GM19238 (cell line): Measurements from ENCODE around the gene TBX2.

Source experiments
- DNase-seq: peaks from one replicate; pipeline ENCODE4 v3.0.0; 2011; ENCODE audit warnings: low spot score; ENCODE audit not compliant: insufficient read length

The TBX2 gene

DNA sequence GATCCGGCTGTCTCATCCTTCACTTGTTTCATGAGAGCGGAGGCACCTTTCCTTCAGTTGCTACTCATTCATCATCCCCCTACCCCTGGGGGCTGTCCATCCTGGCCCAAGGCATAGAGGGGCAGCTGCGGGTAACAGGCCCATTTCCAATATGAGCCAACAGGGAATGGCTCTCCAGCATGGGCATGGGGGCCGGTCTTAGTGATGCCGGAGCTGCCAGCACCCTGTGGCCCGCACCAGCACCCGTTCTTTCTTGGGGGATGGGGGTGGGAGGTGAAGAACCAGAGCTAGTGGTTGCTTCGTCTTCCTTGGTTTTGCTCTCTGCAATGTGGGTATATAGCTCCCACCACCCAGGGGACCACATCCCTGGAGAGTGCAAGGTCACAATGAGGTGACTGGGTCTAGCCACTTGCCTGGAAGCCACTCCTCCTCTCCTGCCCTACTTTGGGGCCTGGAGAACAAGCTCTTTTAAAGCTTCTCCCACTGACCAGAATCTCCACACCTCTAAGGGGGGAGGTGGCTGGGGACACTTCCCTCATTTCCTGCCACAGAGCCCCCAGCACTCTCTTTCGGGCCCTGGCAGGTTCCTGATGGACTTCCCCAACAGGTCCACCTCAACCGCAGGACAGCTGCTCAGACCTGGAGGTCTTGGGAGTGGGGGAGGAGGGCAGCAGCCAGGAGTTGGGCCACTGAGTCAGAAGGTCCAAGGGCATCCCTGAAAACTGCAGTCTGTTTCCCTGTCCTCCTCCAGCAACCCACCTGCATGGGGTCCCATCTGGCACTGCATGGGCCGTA lies 11.9 kb upstream of the TBX2 start:
- no peak for DNase-seq

DNA sequence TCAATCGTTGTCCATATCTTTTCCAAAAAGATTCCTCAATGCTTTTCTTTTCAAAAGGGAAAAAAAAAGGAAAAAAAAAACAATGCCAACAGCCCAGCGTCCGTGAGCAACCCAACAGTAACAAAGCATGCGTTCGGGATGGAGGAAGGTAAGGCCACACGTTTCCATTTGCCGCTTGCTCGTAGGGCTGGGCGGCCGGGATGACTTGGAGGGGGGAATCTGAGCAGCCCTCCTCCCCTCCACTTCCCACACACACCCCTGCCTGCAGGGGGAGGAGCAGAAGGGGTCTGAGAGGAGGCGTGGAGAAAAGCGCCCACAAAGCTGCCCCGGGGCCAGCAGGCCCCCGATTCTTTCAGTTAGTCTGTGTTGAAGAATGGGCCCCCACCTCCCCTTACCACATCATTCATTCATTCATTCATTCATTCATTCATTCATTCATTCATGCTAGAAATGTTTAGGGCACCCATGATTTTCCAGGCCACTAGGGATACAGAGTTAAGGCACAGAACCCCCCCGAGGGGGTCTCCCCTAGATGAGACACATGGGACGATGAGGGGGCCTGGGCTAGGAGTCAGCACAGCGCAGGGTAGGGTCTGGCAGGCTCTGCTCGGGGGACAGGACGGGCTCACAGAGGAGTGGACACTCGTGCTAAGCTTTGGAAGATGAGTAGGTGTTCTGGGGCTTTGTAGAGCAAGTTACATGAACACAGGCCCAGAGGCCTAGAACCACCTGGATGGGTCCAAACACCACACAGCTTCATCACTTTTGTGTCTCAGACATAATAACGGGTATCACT lies 10.9 kb upstream of the TBX2 start:
- DNase-seq = no peak

DNA sequence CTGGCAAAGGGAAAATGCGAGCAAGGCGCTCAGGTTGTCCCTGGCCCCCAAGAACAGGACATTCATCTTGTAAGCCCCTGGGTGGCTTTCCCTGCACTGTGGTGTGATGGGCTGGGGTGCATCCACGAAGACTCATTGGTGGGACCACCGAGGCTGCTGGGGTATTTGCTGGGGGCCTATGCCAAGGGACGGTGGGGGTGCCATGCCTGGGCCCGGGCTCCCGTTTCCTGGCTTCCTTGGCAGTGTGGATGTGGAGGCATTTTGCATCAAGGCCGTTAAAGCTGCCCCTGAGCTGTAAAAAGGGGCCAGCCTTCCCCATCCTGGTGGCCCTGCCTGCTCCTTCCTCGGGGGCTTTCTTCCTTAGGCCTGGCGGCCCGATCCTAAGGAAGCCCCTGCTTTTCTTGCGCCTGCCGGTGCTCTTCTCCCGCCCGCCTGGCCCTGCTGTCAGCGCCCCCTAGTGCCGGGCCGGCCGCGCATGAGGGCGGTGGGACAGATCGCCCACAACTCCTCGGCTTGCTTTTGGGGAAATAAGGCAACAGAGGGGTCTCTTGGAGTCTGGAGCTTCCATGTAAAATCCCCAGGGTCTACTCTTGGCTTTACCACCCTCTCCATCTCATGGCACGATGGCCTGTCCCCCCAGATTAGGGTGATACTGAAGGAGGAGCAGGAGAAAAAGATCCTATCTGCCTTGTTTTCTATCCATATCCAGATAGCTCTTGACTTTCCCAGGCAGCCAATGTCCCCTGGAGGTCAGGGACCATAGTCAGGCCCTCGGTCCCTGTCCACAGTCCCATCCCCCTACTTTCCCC lies 9.8 kb upstream of the TBX2 start:
- no peak for DNase-seq

DNA sequence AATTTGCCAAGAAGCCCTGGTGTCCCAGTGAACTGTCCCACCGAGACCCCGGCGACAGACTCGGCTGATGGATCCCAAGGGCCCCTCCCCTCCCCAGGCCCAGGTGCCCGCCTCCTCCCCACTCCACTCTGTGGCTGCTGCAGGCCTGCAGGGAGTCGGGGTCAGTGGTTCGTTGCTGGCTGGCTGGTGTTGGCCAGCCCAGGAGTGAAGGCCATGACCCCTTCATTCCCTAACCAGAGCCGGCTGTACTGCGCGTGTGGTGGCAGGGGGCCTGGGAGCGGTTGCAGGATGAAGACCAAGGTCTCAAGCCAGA lies 9.2 kb upstream of the TBX2 start:
- no peak for DNase-seq

DNA sequence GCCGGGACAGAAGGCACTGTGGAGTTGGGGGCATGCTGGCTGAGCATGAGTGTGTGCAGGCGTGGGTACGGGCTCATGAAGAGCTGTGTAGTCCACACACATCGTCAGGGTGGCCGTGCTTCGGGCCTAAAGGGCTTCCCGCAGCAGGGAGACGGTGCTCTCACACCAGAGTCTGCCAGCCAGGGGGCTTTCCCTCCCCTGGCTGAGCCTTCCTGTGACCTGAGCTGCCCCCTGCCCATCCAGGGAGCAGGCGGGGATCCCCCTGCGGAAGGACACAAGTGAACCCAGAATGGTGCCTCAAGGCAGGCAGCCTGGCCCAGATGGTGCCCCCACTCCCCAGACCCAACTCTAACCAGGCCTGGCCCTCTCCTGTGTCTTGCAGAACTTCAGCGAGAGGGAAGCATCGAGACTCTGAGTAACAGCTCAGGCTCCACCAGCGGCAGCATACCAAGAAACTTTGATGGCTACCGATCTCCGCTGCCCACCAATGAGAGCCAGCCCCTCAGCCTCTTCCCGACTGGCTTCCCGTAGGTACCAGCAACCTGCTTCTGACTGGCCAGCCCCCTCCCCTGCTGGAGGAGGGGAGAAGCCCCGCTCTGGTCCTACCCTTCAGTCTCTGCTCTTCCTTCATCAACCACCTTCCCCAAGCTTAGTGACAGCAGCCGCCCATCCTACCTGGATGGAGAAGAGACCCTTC lies 7.9 kb upstream of the TBX2 start:
- no peak for DNase-seq

DNA sequence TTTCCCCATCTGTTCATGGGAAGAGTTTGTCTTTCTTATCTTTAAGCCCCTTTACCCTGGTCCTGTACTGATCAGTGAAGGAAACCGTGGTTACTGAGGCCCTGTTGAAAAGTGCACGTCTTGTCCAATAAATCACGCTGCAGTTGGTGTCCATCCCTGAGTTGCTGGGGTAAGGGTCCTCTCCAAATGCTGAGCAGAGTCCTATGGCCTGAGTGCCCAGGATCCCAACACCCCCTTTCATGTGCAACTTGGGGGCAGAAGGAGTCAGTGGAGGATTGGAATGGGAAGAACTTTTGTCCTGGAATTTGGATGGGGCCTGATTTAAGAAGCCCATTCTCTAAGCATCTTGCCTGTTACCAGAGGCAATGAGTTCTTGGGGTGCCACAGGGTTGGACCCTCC lies 7.0 kb upstream of the TBX2 start:
- no peak for DNase-seq

DNA sequence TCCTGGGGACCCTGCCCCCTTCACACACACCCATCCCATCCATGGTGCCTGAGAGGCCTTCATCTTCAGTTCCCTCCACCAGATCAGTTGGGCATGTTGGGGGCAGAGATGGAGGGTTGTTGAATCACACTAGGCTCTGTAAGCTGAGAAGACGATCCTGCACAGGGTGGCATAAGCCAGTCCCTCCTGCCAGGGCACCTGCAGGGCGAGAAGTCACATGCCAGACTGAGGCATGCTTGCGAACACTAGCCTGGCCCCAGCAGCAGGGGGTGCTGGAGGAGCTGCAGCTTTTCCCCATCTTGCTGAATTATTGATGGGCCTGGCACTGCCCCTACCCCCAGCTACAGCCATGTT lies 6.1 kb upstream of the TBX2 start:
- DNase-seq = no peak

DNA sequence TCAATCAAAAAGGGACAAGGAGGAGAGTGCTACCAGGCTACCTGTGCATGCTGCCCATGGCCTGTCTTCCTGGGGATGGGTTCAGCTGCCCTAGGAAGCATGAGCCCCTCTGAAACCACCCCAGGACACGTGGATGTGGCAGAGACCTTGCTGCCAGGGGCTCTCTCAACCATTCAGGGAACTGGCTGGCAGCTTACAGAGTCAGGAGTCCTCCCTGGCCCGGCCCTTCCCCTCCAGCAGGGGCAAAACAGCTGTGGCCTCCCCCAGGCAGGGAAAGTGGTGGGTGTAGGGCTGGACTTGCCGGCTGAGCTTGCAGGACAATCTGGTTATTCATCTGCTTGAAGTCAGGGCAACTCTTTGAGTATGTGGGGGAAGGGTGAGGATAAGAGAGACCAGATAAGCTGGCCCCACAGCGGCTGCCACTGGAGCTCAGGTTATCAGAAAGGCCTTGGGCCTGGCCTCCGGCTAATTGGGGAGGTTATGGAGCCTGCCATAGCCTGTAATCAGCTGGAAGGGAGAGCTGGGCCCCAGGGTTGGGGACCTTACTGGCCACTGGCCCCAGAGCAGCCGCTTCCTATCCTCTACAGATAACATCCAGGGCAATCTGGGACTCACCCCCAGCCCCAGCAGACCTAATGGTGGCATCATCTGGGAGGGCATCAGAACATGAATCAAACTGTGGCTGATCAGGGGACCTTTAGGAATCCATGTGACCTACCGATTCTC lies 5.6 kb upstream of the TBX2 start:
- no peak for DNase-seq

DNA sequence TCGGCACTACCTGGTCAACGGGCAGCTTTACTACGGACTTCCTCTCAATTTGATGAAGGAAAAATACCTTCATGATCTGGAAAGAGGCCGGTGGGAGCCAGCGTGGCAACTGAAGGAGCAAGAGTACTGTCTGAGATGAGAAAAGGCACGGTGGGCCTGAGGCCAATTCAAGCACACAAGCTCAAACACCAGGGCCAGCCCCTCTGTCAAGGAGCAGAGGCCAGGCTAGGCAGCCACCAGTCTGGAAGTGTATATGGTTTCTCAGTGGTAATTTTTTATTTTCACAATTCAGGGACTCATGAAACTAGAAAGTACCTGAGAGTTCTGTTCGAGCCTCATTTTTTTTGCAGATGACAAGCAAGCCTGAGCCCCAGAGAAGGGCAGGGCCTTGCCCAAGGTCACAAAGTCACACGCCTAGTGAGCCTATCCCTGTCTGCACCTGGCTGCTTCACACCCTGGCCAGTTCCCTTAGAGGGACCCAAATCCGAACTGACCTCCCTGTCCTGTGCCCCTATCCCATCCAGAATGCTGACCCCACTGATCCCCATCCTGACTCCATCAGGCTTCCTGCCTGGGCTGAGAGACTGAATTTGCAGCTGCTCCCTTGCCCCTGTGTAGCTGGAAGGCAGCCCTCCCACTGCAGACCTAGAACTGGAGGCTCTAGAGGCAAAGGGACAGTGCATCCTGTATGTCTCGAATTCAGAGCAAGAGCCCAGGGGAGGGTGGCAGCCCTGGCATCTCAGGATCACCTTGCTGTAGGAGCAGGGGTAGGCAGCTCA lies 4.8 kb upstream of the TBX2 start:
- DNase-seq = no peak

DNA sequence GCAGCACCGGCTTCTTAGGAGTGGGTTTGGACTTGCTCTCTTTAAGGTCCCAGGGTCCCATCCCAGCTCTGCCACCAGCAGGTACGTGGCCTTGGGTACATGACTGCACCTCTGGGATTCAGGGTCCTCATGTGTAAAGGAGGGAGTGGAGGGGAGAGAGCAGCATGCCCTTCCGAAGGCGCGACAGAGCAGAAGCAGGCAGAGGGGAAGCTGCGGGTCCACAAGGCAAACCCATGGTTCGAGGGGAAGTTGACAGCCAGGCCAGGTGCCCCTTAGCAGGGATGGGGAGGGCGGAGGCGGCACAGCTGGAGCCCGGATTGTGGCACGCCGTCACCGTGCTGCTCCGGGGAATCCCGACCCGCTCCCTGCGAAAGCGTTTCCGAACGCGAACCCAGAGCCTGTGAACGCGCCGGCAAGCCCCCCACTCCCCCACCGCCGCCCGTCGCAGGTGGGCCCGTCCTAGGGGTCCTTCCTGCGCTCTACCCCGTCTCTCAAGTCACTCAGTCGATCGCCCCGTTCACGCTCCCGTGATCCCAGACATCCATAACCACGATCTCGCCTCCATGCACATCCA lies 4.1 kb upstream of the TBX2 start:
- no peak for DNase-seq

DNA sequence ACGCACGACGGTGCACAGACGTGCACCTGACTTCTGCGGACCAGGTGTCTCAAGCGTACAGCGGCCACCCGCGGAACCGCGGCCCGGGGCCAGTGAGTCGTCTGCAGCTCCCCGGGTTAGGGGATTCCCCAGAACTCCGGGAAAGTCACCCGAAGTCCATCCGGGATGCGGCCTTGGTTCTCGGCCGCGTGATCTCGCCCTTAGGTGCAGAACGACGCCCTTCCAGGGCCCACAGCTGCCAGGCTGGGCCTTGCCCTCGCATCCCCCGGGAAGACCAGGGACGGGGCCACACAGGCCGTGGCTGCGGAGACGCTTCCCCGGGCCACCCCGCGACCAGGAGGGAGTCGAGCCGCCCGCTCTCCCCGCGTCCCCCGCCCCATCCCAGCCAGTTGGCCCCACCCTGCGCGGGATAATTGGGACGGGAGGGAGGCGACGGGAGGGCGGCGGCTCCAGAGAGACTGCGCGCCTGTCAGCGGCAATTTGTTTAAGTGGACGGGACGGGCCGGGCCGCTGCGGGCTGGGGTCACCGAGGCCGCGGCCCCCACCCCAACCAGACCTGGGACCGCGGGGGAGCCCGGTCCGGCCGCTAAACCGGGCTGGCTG lies 3.6 kb upstream of the TBX2 start:
- no peak for DNase-seq

DNA sequence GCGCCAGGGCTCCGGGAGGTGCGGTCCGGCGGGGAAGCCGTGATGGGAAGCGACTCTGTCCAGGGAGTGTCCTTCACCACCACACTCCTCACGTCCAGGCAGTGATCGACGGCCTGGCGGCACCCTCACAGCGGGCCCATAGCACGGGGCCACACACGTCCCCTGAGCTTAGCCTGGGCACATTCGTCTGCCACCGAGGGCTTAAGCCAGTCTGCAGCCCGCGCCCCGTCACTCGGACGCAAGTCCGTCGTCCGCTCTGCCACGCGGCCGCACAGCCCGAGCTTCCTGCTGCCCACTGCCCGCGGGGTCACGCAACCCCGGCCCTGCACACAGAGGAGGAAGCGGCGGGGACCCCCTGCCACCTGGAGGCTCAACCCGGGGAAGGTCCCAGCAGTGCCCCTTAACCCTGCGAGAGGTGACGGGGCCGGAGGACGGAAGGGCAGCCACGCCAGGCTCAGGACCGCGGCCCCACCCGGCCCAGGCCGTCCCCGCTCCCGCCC lies 3.0 kb upstream of the TBX2 start:
- DNase-seq = no peak

DNA sequence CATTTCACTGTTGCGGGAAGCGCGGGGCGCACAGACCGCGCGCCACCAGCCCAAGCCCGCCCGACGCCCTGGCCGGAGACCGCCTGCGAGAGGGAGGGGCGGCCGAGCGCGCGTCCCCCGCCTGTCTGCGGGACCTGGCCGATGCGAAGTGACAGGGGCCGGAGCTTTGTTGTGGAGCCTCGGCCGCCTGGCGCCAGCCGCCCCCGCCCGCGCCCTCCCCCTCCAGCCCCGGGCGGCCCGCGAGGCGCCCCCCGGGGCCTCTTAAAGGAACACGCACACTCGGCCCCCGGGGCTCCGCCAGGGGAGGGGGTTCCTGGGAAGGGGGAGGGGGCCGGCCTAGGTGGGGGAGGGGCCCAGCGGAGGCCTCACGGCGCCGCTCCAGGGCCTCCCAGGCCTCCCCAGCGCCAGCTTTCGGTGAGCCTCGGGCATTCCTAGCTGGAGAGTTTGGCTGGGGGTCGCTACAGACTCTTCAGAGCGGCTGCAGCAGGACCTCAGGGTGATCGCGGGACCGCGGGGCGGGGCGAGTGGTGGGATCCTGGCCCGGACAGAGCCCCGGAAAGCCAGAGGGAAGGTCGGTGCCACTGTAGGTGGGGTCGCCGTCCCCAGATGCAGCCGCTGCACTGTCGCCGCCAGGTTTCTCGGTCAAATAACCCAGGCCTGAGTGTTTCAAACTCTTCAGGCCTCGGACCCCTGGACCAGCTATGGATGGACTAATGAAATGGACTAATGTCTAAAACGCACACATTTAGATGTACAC lies 2.4 kb upstream of the TBX2 start:
- no peak for DNase-seq

DNA sequence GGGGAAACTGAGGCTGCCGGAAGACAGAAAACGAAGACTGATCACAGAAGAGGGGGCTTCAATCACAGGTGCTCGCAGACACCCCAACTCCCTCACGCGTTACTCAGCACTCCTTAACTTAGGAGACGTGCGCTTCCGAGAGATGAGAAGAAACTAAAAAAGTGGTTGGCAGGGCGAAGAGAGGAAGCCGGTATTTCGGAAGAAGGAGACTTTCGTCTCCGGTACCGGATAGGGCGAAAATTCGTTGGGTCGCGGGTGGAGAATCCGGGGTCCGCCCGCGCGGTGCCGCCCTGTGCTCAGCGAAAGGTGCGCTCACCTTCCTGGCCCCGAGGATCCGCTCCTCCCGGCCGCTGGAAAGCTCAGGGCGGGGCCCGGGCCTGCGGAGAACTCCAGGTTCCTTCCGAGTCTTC lies 917 bp upstream of the TBX2 start:
- no peak for DNase-seq

DNA sequence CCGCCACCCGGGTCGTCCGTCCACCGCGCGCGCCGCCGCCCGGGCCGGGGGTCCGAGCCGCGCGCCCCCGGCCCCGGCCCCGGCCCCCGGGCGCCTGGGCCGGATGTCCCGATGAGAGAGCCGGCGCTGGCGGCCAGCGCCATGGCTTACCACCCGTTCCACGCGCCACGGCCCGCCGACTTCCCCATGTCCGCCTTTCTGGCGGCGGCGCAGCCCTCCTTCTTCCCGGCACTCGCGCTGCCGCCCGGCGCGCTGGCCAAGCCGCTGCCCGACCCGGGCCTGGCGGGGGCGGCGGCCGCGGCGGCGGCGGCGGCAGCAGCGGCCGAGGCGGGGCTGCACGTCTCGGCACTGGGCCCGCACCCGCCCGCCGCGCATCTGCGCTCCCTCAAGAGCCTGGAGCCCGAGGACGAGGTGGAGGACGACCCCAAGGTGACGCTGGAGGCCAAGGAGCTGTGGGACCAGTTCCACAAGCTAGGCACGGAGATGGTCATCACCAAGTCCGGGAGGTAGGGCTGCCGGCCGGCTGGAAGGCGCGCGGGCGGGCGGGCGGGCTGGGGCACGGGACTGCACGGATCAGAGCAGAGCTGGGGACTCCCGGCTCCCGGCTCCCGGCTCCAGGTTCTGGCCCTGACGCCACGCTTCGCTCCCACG lies 548 bp downstream of the TBX2 start:
- DNase-seq = no peak

DNA sequence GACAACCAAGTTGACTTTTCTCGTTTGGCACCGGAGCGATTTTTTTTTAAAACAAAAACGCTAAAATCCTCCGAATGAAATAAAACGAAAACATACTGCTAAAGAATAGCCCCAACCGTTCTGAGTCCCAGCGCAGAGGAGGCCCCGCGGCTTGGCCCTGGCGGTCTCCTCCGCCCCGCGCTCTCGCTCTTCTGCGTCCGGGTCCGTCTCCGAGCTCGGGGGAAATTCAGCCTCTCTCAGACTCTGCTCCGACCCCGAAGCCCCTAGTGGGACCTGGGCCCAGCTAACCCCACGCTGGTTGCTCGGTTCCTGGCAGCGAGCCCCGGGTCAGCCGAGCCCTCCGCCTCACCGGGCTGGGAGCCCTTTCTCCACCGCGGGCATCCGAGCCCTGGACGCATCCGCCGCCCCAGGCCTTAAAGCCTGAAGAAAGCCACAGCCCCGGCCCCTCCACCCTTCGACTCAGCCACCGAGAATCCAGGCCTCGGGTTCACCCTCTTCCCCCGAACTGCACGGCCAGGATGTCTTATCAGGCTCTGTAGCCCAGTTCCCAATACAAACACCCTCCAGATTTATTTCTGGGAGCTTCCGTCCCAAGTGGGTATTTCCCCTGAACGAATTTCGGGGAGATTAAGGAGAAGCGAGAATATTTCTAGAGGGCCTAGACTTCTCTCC lies 1.2 kb downstream of the TBX2 start:
- no peak for DNase-seq

DNA sequence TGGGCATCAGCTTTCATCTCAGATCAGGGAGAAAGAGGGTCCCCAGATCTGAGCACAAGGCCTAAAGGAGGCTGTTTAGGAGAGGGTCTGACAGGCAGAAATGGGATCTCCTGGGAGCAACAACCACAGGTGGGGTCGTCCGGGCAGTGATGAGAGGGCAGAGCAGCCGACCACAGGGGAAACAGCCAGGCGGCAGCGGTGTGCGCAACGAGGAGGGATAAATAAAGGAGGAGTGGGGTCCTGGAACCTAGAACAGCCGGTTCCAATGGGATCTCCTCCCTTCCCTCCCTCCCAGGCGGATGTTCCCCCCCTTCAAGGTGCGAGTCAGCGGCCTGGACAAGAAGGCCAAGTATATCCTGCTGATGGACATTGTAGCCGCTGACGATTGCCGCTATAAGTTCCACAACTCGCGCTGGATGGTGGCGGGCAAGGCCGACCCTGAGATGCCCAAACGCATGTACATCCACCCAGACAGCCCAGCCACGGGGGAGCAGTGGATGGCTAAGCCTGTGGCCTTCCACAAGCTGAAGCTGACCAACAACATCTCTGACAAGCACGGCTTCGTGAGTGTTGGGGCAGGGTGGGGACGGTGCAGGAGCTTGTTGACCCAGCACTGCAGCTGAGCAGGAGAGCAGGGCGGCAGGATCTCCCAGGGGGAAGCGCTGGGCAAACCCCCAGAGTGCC lies 1.9 kb downstream of the TBX2 start:
- DNase-seq = no peak
